Muscle of leg (tissue), 11 donors: ENCODE measurements around the gene GPC5. TPM values are rescaled to one million over a fixed set of nuclear protein-coding genes. Genes with fewer than 3 reads are reported as not detected.
"Not testable (repeated sequence)": the region's sequence is repeated elsewhere in the genome, so short reads cannot be mapped to it uniquely, and the experiment has no call there.

Experiments used
- DNase-seq: peaks from one replicate; pipeline ENCODE4 v3.0.0; 2013
- H3K27ac ChIP-seq: one replicate; pipeline ENCODE4 v1.5.1; 2013; ENCODE audit warnings: mild to moderate bottlenecking, low read length, control low read depth
- H3K27me3 ChIP-seq: one replicate; pipeline ENCODE4 v1.6.1; 2013; ENCODE audit warnings: low read length; ENCODE audit not compliant: control insufficient read depth, insufficient read depth
- H3K36me3 ChIP-seq: one replicate; pipeline ENCODE4 v1.6.1; 2013; ENCODE audit warnings: low read length; ENCODE audit not compliant: control insufficient read depth, insufficient read depth
- H3K4me1 ChIP-seq: one replicate; pipeline ENCODE4 v1.6.1; 2013; ENCODE audit warnings: low read length; ENCODE audit not compliant: control insufficient read depth, insufficient read depth
- H3K4me3 ChIP-seq: one replicate; pipeline ENCODE4 v1.5.1; 2013; ENCODE audit warnings: low read length, control low read depth
- H3K9me3 ChIP-seq: replicated peaks from 2 replicates; pipeline ENCODE4 v1.6.1; 2013; ENCODE audit warnings: low read depth, low read length; ENCODE audit not compliant: control insufficient read depth
- WGBS: methylation state at CpG from one replicate; pipeline ENCODE4 v1.1.5; 2013; ENCODE audit warnings: missing lambda C conversion rate; ENCODE audit not compliant: insufficient coverage; 5-methylcytosine and 5-hydroxymethylcytosine counted together
- polyA plus RNA-seq, 8 donors: library from polyadenylated mRNA; unstranded; fragments of 120-200 nt; gene quantifications; one replicate each; pipeline versions ENCODE4 v1.2.1 to v1.2.3, GENCODE V29; 2013; ENCODE audit warnings: inconsistent platforms in 1 of 8, low replicate concordance in 1 of 8; ENCODE audit not compliant: insufficient read length in 8 of 8, insufficient read depth in 1 of 8
- total RNA-seq: library from RNA; stranded (reverse); fragments of 120-200 nt; gene quantifications from one replicate; pipeline ENCODE4 v1.2.4, GENCODE V29; 2013

GPC5 gene
- total and polyA plus RNA-seq, 9 donors: 0.15 to 2.1 (median 0.40) TPM

DNA sequence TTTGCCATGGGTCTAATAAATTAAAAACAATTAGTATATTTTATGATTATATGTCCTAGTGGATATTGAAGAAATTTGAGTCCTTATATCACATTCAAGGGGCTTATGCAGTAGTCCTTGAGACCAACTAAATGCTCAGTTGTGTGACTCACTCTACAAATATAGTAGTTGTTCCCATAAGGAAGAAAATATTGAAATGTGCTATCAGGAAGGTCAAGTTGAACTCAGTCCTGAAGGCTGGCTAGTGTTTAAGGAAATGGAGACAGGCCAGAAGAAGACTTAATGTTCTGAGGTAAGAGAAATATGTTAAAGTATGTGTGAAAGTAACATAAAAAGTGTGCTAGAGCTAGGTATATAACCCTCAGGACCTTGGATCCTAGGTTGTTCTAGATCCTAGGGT, 1062.1 kb downstream of the GPC5 start:
- Histone ChIP-seq H3K4me1 (no peaks in the 10 kb centered on the region), H3K36me3 (no peaks in the 10 kb centered on the region), H3K9me3 (no peaks in the 10 kb centered on the region), H3K27me3 (no peaks in the 10 kb centered on the region), H3K4me3 (no peak overlapping the region), H3K27ac (no peak overlapping the region)
- DNase-seq: no peak

DNA sequence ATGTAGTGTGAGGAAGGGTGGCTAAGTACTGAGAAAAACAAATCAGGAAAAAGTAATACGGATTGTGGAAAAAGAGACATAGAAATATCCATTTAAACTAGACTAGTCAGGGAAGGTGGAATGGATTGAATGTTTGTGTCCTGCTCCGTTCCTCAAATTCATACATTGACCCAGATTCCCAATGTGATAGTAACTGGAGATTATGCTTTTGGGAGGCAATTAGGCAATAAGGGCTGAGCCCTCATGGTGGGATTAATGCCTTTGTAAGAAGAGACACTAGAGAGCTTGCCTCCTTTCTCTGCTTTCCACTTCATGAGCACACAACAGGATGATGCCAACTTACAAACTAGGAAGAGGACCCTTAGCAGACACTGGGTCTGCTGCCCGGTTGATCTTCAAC, 1063.0 kb downstream of the GPC5 start:
- Histone ChIP-seq H3K4me3 (no peak overlapping the region), H3K27ac (no peak overlapping the region), H3K4me1 (no peaks in the 10 kb centered on the region), H3K9me3 (no peaks in the 10 kb centered on the region), H3K36me3 (no peaks in the 10 kb centered on the region), H3K27me3 (no peaks in the 10 kb centered on the region)
- DNase-seq: no peak
- WGBS: no CpG with 5 or more reads among the region's 3 CpGs

DNA sequence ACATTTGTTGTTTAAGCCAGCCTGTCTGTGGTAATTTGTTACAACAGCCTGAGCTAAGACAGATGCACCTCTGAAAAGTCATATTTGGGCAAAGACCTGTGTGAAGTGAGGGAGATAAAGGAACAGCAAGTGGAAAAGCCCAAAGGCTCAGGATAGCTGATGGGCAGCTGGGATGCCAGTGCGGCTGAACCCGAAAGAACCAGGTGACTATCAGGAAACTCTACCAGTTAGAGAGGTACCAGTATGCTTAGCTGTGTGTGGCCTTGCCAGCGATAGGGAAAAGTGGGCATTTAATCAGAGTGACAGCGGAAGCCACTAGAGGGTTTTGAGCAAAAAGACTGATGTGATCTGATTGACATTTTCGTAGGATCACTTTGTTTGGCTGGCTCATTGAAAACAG, 1063.4 kb downstream of the GPC5 start:
- no peaks in the 10 kb centered on the region for H3K27me3 ChIP-seq
- 88% methylated on average over 5 of the region's 5 CpGs for WGBS
- H3K4me3 ChIP-seq: no peak overlapping the region
- DNase-seq: no peak
- no peaks in the 10 kb centered on the region for H3K4me1 ChIP-seq
- no peak overlapping the region for H3K27ac ChIP-seq
- H3K9me3 ChIP-seq: no peaks in the 10 kb centered on the region
- no peaks in the 10 kb centered on the region for H3K36me3 ChIP-seq

DNA sequence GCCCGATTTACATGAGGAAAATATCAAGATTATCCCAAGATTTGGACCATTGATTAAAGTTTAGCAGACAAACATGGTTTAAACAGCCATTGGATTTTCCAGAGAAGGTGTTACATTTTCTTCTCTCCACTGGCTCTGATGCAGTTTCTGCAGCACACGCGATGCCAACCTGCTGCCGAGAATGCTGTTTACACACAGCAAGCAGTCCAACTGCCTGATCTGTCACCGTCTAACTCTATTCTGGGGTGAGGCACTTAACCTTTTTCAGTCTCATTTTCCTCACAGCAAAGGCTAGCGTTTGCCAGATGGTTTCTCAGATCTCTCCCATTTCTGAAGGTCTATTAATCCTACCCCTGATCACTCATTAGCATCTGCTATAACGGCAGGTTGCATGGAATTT, 1064.7 kb downstream of the GPC5 start:
- Histone ChIP-seq H3K4me1 (no peaks in the 10 kb centered on the region), H3K27ac (no peak overlapping the region), H3K9me3 (no peaks in the 10 kb centered on the region), H3K4me3 (no peak overlapping the region), H3K27me3 (no peaks in the 10 kb centered on the region), H3K36me3 (no peaks in the 10 kb centered on the region)
- WGBS: 46% methylated on average over 5 of the region's 7 CpGs
- DNase-seq: no peak

DNA sequence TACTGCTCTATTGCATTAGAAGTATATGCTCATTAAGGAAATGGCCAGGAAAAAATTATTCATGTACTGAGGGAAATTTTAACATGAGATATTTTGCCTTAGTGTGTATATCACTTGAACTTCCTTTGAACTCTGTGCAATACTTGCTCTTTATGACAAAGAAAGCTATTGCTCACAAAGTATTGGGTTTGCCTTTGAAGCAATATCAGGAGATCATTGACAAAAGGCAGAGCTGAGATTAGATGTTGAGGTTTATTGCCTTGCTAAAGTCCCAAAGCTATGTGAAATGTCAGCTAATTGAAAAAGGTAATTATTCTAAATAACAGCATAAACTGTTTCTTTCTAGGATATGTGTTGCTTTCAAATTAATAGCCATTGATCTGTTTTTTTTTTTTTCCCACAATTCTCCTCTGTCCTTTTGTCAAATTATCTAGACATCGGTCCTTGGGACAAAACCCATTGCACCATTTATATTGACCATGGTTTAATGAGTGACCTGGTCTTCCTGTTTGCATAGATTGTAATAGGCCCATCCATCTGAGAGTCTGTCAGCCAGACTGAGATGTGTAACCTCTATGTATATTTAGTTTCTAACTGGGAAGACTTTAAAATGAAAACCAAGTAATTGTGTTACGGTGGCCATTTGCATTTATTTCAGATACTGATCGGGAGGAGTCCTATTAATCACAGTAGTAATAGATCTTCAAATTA, 1075.5 kb downstream of the GPC5 start:
- no peak overlapping the region for H3K27ac ChIP-seq
- no CpG with 5 or more reads among the region's 3 CpGs for WGBS

DNA sequence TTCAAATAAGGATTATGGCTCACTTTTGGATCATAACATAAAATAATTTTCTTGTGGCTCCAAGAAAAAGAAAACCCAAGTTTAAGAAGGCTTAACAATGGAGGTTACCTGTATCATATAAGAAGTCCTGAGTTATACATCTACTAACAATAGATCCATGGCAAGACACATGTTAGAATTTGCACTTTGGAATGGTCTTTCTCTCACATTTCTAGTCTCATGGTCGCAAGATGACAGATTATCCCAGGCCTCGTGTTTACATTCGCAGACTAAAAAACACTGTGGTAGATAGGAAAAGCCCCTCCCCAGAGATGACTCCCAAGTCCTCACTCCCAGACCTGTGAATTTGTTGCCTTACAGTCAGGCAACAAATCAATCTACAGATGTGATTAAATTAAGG, 1082.0 kb downstream of the GPC5 start:
- no peak for DNase-seq
- H3K9me3 ChIP-seq: no peaks in the 10 kb centered on the region
- H3K27ac ChIP-seq: no peak overlapping the region
- no CpG with 5 or more reads among the region's 3 CpGs for WGBS
- H3K27me3 ChIP-seq: no peaks in the 10 kb centered on the region
- no peak overlapping the region for H3K4me3 ChIP-seq
- no peaks in the 10 kb centered on the region for H3K4me1 ChIP-seq
- H3K36me3 ChIP-seq: no peaks in the 10 kb centered on the region

More for the DNA sequence above, 1075.5 kb downstream of the GPC5 start:
- Histone ChIP-seq H3K36me3 (no peaks in the 10 kb centered on the region), H3K4me3 (no peak overlapping the region), H3K9me3 (no peaks in the 10 kb centered on the region), H3K4me1 (no peaks in the 10 kb centered on the region), H3K27me3 (no peaks in the 10 kb centered on the region)
- DNase-seq: no peak

DNA sequence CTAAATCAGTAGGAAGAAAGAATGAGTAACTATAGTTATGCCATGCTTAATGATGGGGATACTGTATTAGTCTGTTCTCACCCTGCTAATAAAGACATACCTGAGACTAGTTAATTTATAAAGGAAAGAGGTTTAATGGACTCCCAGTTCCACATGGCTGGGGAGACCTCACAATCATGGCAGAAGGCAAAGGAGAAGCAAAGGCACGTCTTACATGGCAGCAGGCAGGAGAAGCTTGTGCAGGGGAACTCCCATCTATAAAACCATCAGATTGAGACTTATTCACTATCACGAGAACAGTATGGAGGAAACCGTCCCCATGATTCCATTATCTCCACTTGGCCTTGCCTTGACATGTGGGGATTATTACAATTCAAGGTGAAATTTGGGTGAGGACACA, 1084.4 kb downstream of the GPC5 start:
- DNase-seq, H3K36me3 ChIP-seq, H3K4me3 ChIP-seq, H3K4me1 ChIP-seq, H3K27me3 ChIP-seq, H3K27ac ChIP-seq, H3K9me3 ChIP-seq: not testable (repeated sequence)
- no CpG with 5 or more reads among the region's 3 CpGs for WGBS

DNA sequence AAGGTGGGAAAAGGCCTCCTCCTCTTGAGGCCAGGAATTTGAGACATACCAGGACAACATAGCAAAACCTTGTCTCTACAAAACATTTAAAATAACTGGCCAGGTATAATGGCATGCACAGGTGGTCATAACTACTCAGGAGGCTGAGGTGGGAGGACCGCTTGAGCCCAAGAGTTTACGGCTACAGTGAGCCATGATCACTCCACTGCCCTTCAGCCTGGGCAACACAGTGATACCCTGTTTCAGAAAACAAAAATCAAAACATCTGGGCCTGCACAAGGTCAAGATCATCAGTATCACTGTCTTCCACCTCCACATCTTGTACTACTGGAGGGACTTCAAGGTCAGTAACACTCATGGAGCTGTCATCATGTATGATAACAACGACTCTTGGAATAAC, 1085.5 kb downstream of the GPC5 start:
- 100% methylated on average over 2 of the region's 3 CpGs for WGBS
- Histone ChIP-seq H3K9me3 (no peaks in the 10 kb centered on the region), H3K4me3 (no peak overlapping the region), H3K27me3 (no peaks in the 10 kb centered on the region), H3K4me1 (no peaks in the 10 kb centered on the region), H3K36me3 (no peaks in the 10 kb centered on the region), H3K27ac (no peak overlapping the region)
- no peak for DNase-seq

DNA sequence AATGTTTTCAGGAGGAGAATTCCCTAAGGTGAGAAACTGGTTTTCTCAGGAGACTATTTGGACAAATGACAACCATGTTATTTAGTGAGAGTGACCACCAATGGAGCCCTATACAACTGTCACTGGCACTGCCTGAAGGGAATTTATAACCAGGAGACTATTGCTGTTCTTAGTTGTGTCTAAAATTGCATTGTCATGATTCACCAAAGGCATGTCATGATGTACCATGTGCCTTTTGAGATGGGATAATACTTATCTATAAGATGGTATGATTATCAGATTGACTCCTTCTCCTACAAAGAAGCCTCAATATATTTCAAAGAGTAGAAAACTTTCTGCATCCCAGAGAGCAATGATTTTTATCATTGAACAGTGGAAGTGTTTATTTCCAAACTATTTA, 1088.8 kb downstream of the GPC5 start:
- DNase-seq: no peak
- no peaks in the 10 kb centered on the region for H3K36me3 ChIP-seq
- H3K9me3 ChIP-seq: no peaks in the 10 kb centered on the region
- no peak overlapping the region for H3K4me3 ChIP-seq
- H3K4me1 ChIP-seq: no peaks in the 10 kb centered on the region
- H3K27me3 ChIP-seq: no peaks in the 10 kb centered on the region
- H3K27ac ChIP-seq: no peak overlapping the region

DNA sequence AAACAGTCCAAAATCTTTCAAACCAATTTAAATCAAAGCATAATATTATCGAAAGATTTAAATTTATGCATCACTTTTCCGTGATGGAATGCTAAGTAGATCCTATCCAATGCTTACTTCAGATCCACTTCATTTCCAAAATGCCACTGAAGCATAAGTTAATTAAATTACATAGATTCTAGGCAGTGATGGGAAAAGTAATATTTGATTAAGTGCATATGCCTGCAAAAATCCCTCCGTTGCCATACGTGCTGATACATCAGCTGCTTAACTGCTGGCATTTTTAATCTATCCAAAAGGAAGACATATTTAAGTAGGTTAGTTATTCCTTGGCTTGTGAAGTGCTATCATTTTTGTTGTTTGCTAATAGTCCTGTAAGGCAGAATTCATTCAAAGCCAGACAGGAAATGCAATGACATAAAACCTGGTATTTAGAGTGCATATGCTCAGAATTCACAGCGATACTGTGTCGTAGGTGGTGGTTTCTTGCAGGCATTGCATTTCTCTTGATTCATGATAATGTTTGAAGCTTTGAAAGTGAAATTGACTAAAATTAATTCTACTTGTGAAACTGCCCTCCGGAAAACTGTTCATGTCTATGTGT, 1089.9 kb downstream of the GPC5 start:
- Histone ChIP-seq H3K4me3 (no peak overlapping the region), H3K27ac (no peak overlapping the region), H3K36me3 (no peaks in the 10 kb centered on the region), H3K27me3 (no peaks in the 10 kb centered on the region), H3K9me3 (no peaks in the 10 kb centered on the region), H3K4me1 (no peaks in the 10 kb centered on the region)
- DNase-seq: no peak
- WGBS: 57% methylated on average over 2 of the region's 7 CpGs

DNA sequence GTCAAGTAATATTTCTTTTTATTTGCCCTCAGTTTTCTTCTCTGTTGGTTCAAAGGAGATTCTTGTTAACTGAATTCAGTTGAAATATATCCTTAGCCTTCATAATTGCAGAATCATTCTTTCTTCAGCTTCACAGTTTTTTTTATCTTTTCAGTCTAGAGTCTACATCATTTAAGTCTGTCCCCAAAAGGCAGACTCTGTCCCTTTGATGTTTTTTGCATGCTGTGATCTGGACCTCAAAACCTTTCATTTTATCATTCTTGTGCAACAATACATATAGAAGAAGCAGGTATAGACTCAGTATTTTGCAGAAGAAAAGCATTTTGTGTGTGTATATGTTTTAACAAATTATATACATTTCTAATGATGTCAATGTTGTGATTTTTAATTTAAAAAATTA, 1093.4 kb downstream of the GPC5 start:
- H3K27me3 ChIP-seq: no peaks in the 10 kb centered on the region
- H3K4me3 ChIP-seq: no peak overlapping the region
- H3K36me3 ChIP-seq: no peaks in the 10 kb centered on the region
- no peaks in the 10 kb centered on the region for H3K4me1 ChIP-seq
- no peaks in the 10 kb centered on the region for H3K9me3 ChIP-seq
- DNase-seq: no peak
- no peak overlapping the region for H3K27ac ChIP-seq
